Glutamatergic neuron (in vitro differentiated cells): ENCODE data around the gene TMEM63B. TPM values are rescaled to one million over a fixed set of nuclear protein-coding genes. Genes with fewer than 3 reads are reported as not detected.
A peak's percentile ranks its signal among the peaks of the same experiment; 100 is the strongest.

ENCODE experiments used
- DNase-seq: peaks from one replicate; pipeline ENCODE4 v3.0.0; 2022
- H3K27ac Mint-ChIP-seq: one replicate; pipeline ENCODE4 v1.8.0; 2020; ENCODE audit warnings: mild to moderate bottlenecking, mixed read lengths, inconsistent platforms; ENCODE audit not compliant: unreplicated experiment
- H3K27me3 Mint-ChIP-seq: one replicate; pipeline ENCODE4 v1.8.0; 2020; ENCODE audit warnings: mild to moderate bottlenecking, moderate library complexity, mixed read lengths, inconsistent platforms; ENCODE audit not compliant: unreplicated experiment
- H3K36me3 Mint-ChIP-seq: one replicate; pipeline ENCODE4 v1.8.0; 2020; ENCODE audit warnings: mild to moderate bottlenecking, mixed read lengths, inconsistent platforms; ENCODE audit not compliant: unreplicated experiment
- H3K4me1 Mint-ChIP-seq: one replicate; pipeline ENCODE4 v1.8.0; 2020; ENCODE audit warnings: mild to moderate bottlenecking, low read depth, mixed read lengths, inconsistent platforms; ENCODE audit not compliant: unreplicated experiment
- H3K4me3 Mint-ChIP-seq: one replicate; pipeline ENCODE4 v1.8.0; 2020; ENCODE audit warnings: mild to moderate bottlenecking, mixed read lengths, inconsistent platforms; ENCODE audit not compliant: unreplicated experiment
- H3K9me3 Mint-ChIP-seq: one replicate; pipeline ENCODE4 v1.8.0; 2020; ENCODE audit warnings: mild to moderate bottlenecking, moderate library complexity, mixed read lengths, inconsistent platforms; ENCODE audit not compliant: unreplicated experiment
- CTCF ChIP-seq: fragments of 200-600 bp; sonication (generic); IDR thresholded peaks from one replicate; pipeline ENCODE4 v1.5.0; 2021; ENCODE audit not compliant: partially characterized antibody, unreplicated experiment
- total RNA-seq: library from RNA; stranded (reverse); fragmentation: NEBNext Ultra II Directional; extraction: Animal tissue kit (Norgen Biotek cat#: 25700); gene quantifications from one replicate; pipeline ENCODE4 v1.2.1, GENCODE V29; 2021; ENCODE audit not compliant: unreplicated experiment

TMEM63B gene
- total RNA-seq, 1 donor from 2014 or later = 148 TPM

GRCh38 chr6:44199883-44200282 is 72.5 kb downstream of the TMEM63B start:
- Mint-ChIP-seq H3K27ac (no peak overlapping the region), H3K36me3 (no peaks in the 10 kb centered on the region), H3K9me3 (no peaks in the 10 kb centered on the region), H3K4me1 (peaks cover 11% of the 10 kb centered on the region), H3K27me3 (no peaks in the 10 kb centered on the region), H3K4me3 (no peak overlapping the region)
- TF ChIP-seq CTCF = no peak
- DNase-seq = no peak

- no peaks in the 10 kb centered on the region for H3K9me3 Mint-ChIP-seq
- no peak for DNase-seq
Measured at GRCh38 chr6:44201200-44201599, 73.8 kb downstream of the TMEM63B start.

GRCh38 chr6:44201638-44202303 is 74.4 kb downstream of the TMEM63B start:
- no peak for DNase-seq
- Mint-ChIP-seq H3K4me3 (no peak overlapping the region), H3K4me1 (peaks cover 11% of the 10 kb centered on the region), H3K9me3 (no peaks in the 10 kb centered on the region), H3K27me3 (no peaks in the 10 kb centered on the region), H3K36me3 (no peaks in the 10 kb centered on the region), H3K27ac (peak overlapping the region; percentile 52)
- TF ChIP-seq CTCF = no peak

More at GRCh38 chr6:44201200-44201599, 73.8 kb downstream of the TMEM63B start:
- H3K36me3 Mint-ChIP-seq = no peaks in the 10 kb centered on the region
- peaks cover 11% of the 10 kb centered on the region for H3K4me1 Mint-ChIP-seq
- TF ChIP-seq CTCF = no peak
- peak overlapping the region; percentile 67 for H3K27ac Mint-ChIP-seq
- no peaks in the 10 kb centered on the region for H3K27me3 Mint-ChIP-seq
- no peak overlapping the region for H3K4me3 Mint-ChIP-seq

- peaks cover 11% of the 10 kb centered on the region for H3K4me1 Mint-ChIP-seq
- no peak overlapping the region for H3K4me3 Mint-ChIP-seq
- DNase-seq = no peak
- no peaks in the 10 kb centered on the region for H3K9me3 Mint-ChIP-seq
- H3K27ac Mint-ChIP-seq = no peak overlapping the region
- no peaks in the 10 kb centered on the region for H3K36me3 Mint-ChIP-seq
- TF ChIP-seq CTCF = no peak
- H3K27me3 Mint-ChIP-seq = no peaks in the 10 kb centered on the region
Measured at GRCh38 chr6:44202332-44202971, 75.1 kb downstream of the TMEM63B start.

- H3K27me3 Mint-ChIP-seq = peaks cover under 1% of the 10 kb centered on the region
- no peak for TF ChIP-seq CTCF
- H3K36me3 Mint-ChIP-seq = no peaks in the 10 kb centered on the region
- H3K9me3 Mint-ChIP-seq = peaks cover under 1% of the 10 kb centered on the region
- peaks cover 11% of the 10 kb centered on the region for H3K4me1 Mint-ChIP-seq
- no peak for DNase-seq
- H3K27ac Mint-ChIP-seq = no peak overlapping the region
- H3K4me3 Mint-ChIP-seq = no peak overlapping the region
Measured at GRCh38 chr6:44202972-44203750, 75.8 kb downstream of the TMEM63B start.
